ENCODE results near the gene SCAMP1.

Gene SCAMP1

DNA sequence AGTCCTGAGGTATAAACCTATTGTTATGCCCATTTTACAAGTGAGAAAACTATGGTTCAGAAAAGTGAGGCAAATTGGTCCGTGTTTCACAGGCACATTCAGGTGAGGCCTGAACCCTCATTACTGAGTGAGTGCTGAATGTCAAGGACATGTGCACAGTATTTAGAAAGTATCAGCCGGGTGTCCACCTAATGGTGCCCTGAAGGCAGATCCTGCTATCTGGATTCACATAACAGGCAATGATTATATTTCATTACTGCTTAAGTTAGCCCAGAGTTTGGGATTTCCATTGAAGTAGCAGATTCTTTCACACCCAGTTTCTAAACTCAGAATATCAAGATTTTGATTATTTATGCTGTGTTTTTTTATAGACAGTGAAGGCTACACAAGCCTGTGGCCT lies 145.4 kb downstream of the SCAMP1 start:
- no peak overlapping the region for H3K27ac ChIP-seq
- no peak overlapping the region for H3K4me3 ChIP-seq (ENCODE audit: low read depth, low read length)
- TF ChIP-seq, protein P1, sequence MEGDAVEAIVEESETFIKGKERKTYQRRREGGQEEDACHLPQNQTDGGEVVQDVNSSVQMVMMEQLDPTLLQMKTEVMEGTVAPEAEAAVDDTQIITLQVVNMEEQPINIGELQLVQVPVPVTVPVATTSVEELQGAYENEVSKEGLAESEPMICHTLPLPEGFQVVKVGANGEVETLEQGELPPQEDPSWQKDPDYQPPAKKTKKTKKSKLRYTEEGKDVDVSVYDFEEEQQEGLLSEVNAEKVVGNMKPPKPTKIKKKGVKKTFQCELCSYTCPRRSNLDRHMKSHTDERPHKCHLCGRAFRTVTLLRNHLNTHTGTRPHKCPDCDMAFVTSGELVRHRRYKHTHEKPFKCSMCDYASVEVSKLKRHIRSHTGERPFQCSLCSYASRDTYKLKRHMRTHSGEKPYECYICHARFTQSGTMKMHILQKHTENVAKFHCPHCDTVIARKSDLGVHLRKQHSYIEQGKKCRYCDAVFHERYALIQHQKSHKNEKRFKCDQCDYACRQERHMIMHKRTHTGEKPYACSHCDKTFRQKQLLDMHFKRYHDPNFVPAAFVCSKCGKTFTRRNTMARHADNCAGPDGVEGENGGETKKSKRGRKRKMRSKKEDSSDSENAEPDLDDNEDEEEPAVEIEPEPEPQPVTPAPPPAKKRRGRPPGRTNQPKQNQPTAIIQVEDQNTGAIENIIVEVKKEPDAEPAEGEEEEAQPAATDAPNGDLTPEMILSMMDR (IDR thresholded peaks at IDR 0.05; ENCODE audit: low read depth, low read length), result no peak
- H3K9me3 ChIP-seq (ENCODE audit: severe bottlenecking), result no peaks in the 10 kb centered on the region
- H3K27me3 ChIP-seq (ENCODE audit: insufficient read depth, low read depth, severe bottlenecking), result no peaks in the 10 kb centered on the region
- no peaks in the 10 kb centered on the region; the same call in 1 of the 2 replicates for H3K36me3 ChIP-seq
- DNase-seq, result no peak

DNA sequence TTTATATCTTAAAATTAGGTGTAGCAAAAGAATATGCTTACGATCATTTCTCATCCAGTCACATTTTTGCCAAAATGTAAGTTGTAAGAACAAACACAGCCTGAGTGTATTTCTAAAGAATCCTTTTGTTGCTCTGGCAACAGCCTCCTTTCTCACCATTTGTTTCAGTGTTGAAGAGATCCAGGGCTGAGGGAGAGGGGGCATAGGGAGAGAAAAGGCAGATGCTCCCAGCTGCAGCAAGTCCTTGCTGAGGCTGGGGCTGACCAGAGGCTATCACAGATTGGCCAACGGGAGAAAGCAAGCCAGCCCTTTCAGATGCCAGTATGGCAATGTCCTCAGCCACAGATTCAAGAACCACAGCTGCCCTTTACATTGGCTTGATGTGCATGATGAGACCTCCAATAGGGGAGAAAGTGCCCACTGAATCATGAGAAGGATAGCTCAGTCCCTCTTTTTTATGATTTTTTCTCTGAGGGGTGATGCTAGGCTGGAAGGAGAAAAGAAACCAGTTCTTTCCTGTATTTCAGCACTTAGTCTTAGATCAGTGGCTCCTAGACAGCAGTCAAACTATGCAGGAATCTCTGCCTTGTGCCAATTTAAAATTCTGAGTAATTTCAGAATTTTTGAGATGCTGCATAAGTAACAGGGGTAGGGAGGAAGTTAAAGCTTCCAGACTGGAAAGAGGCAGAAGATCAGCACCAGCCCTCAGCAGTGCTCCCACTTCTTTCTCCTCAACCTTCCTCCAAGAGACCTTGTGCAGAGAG lies 146.0 kb downstream of the SCAMP1 start:
- Histone ChIP-seq H3K27me3 (ENCODE audit: insufficient read depth, low read depth, severe bottlenecking) (no peaks in the 10 kb centered on the region), H3K27ac (no peak overlapping the region), H3K9me3 (ENCODE audit: severe bottlenecking) (no peaks in the 10 kb centered on the region), H3K4me3 (ENCODE audit: low read depth, low read length) (no peak overlapping the region), H3K36me3 (no peaks in the 10 kb centered on the region; the same call in 1 of the 2 replicates)
- TF ChIP-seq, protein P1 (IDR thresholded peaks at IDR 0.05; ENCODE audit: low read depth, low read length), result no peak
- DNase-seq, result no peak

DNA sequence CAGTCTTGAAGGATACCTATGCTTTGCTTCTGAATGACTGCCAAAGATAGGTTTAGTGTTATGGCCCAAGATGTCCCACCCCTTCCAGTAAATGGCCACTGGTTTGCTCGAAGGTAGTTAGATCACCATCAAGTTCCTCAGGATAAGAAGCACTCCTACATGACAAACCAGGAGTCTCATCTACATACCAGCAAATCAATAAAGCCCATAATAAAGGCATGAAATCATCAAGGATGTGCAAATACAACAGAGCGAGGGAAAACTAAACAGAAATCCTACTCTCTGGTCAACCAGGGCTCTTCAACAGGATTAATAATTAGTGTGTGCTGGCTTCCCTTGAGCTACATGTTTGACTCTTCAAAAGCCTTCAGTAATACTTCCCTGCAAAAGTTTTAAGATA lies 147.1 kb downstream of the SCAMP1 start:
- DNase-seq, result no peak
- no peaks in the 10 kb centered on the region for H3K9me3 ChIP-seq (ENCODE audit: severe bottlenecking)
- H3K27me3 ChIP-seq (ENCODE audit: insufficient read depth, low read depth, severe bottlenecking), result no peaks in the 10 kb centered on the region
- H3K27ac ChIP-seq, result no peak overlapping the region
- H3K36me3 ChIP-seq, result no peaks in the 10 kb centered on the region; the same call in 1 of the 2 replicates
- no peak overlapping the region for H3K4me3 ChIP-seq (ENCODE audit: low read depth, low read length)
- TF ChIP-seq, protein P1 (IDR thresholded peaks at IDR 0.05; ENCODE audit: low read depth, low read length), result no peak

DNA sequence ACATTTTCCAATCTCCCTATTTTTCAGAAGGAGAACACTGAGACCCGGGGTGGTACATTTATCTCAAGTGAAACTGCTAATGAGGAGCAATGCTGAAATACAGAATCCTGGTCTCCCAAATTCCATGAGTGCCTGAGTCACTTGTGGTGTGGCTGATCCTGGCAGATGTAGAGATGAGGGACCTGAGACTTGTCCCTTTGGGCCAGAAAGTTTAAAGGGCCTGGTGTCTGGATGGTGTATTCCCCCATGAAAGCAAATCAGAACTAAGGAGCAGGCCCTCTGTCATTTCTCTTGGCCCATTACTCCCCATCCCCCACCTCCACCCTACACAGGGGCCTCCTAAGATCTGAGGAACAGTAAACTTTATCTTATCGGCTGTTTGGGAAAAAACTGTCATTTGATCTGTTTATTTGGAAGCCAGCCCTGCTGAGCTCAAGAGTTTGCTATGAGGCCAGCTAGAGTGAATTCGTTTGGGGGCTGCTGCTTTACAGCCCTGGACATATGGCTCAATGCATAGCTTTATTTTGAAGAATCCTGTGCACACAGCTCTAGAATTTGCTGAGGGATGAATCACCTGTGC lies 147.9 kb downstream of the SCAMP1 start:
- TF ChIP-seq, protein P1 (IDR thresholded peaks at IDR 0.05; ENCODE audit: low read depth, low read length), result no peak
- no peak overlapping the region for H3K27ac ChIP-seq
- no peaks in the 10 kb centered on the region for H3K27me3 ChIP-seq (ENCODE audit: insufficient read depth, low read depth, severe bottlenecking)

DNA sequence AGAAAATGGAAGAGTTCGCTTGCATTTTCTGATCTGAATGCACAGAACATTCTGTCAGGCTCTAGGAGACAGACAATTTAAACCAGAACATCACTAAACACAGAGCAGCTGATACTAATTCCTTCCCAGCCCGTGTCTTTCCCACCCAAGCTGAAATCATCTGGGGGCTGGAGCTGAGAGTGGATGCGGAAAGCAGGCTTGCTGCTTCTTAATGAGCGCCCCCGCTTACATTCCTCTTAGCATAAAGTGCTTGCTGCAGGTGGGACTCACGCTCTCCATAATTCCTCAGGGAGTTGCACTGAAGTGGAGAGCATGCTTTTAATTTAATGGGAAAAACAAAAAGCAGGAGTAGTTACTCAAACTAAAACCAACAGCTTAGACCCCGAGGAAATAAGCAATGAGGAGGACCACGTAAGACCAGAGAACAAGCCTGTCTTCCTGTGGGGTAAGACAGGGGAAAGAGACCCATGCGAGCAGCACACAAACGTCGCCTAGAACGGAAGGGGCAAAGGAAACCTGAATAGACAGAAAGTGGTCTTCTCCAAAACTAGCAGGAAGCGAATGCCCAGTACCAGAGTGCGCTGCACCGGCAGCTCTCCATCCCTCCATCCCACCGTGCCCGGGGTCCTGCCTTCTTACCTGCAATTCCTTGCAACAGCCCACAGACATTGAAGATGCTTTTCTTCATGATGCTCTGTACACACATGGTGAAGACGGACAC lies 148.9 kb downstream of the SCAMP1 start:
- H3K27me3 ChIP-seq (ENCODE audit: insufficient read depth, low read depth, severe bottlenecking), result no peaks in the 10 kb centered on the region
- H3K27ac ChIP-seq, result no peak overlapping the region
- TF ChIP-seq, protein P1 (IDR thresholded peaks at IDR 0.05; ENCODE audit: low read depth, low read length), result no peak
- no peaks in the 10 kb centered on the region; the same call in 1 of the 2 replicates for H3K36me3 ChIP-seq
- DNase-seq, result no peak
- H3K4me3 ChIP-seq (ENCODE audit: low read depth, low read length), result no peak overlapping the region
- no peaks in the 10 kb centered on the region for H3K9me3 ChIP-seq (ENCODE audit: severe bottlenecking)

More for the DNA sequence above, 147.9 kb downstream of the SCAMP1 start:
- Histone ChIP-seq H3K4me3 (ENCODE audit: low read depth, low read length) (no peak overlapping the region), H3K36me3 (no peaks in the 10 kb centered on the region; the same call in 1 of the 2 replicates), H3K9me3 (ENCODE audit: severe bottlenecking) (no peaks in the 10 kb centered on the region)
- no peak for DNase-seq
